HG03103 (cell line): ENCODE data around the gene HSPB2.

Experiments
- ATAC-seq: cut with Tn5 transposase; IDR thresholded peaks from one replicate; pipeline ENCODE4 v1.9.1; 2021; ENCODE audit warnings: low read depth; ENCODE audit not compliant: unreplicated experiment

Gene HSPB2

DNA sequence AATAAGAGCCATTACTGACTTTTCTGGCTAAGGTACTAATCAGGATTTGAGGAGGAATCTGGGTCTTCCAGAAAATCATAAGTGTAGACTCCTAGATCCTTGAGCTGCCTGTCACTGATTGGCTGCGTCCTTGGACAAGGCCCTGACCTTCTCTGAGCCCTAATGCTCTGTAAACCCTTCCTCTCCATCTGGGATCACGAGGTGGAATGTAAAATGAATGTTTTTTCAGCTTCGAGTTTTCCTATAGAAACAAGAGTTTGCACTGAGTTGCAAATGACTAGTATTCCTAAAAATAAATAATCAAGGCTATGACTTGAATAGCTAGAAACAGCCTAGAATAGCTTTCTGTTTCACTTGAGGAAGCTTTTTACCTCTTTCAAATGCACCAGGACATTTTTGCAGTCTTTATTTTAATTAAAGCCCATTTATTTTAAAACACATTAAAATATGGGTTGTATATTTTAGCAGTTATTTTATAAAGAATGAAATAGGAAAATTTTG lies 23.6 kb downstream of the HSPB2 start:
- no peak for ATAC-seq

DNA sequence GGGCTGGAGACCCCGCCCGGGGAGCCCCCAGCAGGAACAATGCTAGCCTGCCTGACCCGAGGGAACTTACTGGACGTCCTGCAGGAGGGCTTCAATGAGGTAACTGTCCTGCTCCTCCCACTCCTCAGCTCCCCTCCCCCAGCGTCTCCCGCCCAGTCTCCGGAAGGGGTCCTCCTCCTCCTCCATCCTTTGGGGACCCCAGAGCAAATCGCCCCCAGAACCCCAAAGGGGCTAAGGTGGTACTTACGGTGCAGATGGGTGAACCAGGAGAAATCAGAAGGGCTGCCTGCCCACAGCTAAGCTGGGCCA lies 24.9 kb downstream of the HSPB2 start:
- ATAC-seq = no peak

DNA sequence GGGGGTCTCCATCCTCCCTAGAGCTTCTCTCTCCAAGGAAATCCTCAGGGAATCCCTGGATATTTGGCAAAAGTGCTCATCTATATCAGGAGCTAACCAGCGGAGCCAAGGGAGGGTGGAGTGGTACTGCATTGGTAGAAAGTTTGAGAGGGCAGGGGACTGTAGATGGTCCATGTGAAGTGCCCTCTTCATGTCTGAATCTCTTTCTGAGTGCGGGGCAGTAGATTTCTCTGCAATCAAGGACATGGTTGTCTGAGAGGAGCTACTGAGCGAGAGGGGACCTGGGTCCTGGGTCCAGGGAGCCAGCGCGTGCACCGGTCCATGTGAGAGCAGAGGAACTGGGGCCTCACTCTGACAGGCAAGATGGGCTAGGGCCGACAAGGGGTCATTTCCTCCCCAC lies 25.3 kb downstream of the HSPB2 start:
- no peak for ATAC-seq

DNA sequence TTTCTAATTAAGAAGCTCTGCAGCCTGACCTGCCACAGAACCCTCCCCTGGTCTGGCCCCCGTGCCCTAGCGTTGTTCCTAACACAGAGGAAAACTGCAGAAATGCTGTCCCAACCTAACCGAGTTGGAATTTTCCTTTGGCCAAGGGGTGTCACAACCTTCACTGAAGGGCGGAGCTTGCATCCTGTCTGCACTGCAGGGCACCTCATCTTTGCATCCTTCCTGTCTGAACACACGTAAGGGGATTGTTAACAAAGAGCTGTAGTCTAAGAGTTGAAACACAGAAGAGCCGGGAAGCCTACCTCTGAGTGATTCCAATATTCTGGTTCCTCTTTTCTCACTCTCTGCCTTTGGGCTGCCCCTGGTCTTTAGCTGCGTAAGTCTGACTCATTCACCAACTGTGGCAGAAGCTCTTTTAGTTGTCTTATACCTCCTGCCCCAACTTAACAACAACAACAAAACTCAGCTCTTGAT lies 26.2 kb downstream of the HSPB2 start:
- peak; percentile 80 for ATAC-seq

DNA sequence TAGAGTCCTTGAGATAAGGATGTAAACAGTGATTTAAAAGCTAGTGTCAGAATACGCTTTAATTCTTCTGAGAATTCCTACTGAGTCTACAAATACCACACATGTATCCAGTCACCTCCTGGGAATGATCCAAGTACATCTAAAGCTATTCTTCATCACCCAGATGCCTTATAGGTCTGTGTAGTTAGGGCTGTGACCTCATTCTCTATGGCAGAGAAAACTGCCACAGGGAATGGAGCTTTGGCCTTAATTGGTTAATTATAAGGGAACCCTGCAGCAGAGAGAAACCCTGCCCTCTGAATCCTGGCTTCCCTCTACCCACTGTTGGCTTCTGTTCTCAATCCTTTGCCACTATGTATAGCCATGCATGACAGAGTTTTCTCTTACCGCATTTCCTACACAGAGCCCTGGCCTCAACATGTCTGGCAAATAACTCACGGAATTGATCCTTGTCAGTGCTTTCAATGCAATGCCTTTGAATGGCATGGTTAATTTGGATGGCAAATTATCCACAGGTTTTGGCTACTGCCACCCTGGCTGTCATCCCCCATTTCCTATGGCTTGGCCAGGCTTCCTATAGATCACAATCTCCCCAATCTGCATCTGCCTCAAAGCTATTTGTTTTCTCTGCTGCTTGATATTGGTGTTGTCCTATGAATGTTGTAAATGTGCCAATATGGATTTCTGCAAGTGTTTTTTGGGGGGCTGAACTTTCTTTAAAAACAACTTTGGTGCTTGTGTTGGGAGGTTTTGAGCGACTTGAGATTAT lies 27.5 kb downstream of the HSPB2 start:
- no peak for ATAC-seq

DNA sequence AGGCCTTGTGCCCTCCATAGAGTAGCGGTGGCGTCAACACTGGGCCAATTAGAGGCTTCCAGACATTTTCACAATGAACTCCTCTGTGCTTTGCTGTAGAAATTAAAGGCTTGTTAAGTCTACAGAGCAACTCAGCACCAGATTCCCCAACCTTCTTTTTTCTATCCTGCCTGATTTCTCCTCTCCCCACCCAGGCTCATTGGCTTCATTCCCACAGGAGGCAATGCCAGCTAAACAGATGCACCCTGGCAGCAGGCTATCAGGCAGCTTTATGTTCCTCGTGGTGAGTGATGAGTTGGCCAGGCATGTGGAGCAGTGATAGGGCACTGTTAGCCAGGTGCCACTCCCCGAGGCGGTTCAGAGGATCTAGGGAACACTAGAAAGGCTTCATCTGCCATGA lies 29.4 kb downstream of the HSPB2 start:
- ATAC-seq = no peak

DNA sequence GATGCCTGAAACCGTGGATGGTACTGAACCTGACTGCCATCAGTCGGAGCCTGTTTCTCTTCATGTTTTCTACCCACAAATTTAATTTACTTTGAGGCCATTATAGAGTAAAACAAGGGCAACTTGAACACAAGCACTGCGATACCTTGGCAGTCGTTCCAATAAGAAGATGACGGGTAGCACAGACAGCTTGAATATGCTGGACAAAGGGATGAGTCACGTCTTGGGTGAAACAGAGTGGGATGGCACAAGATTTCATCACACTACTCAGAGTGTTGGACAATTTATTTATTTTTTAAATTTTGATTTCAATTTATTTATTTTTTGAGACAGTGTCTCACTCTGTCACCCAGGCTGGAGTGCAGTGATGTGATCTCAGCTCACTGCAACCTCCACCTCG lies 30.3 kb downstream of the HSPB2 start:
- ATAC-seq = no peak

DNA sequence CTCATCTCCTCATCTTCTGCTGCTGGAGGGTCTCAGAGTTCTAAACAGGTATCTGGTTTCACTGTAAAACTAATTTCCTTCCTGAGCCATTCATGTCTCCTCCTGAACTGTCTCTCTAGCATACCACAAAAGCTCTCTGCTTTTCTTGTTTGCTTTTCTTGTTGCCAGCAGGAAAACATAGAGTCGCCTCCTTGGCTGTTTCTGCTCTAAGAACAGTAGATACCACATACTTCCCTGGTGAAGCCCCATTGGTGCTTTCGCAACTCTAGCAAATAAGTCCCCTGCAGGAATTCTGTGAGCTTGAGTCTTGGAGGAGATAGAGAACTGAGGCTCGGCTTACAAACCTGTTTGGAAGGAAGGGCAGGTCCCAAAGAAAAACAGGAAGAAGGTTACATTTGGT lies 31.6 kb downstream of the HSPB2 start:
- ATAC-seq = no peak

DNA sequence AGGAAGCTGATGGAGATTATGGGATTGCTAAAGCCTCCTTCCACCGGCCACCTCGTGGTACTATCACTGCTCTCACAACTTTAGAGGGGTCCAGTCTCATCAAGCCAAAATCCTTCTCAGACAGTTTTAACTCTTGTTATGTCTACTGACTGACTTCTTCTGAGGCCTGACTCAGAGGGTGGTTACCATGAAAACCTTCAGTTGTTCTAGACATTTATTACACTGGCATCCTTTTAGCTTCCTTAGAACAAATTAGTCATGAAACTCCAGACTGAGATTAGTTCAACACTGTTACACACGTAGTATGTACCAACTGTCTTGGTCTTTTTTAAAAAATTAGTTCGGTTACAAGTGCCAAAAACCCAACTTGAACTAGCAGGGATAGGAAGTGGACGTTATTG lies 32.1 kb downstream of the HSPB2 start:
- ATAC-seq = no peak

DNA sequence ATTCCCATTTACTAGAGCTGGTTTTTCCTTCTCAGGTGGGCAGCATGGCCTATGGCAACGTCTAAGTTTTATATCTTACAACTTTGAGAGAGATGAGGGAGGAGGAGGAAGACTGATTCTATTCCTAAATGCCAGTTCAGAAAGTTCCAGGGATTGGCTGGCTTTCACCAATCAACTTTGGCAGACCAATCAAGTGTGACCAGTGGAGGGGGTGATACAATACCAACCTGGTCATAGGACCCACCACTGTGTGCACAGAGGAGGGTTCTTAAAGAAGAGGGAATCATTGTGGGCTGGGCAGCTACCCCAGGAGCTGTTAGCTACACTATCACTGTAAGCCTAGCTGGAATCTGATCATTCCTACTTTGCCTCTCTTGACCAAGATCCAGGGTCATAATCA lies 32.7 kb downstream of the HSPB2 start:
- ATAC-seq = no peak

DNA sequence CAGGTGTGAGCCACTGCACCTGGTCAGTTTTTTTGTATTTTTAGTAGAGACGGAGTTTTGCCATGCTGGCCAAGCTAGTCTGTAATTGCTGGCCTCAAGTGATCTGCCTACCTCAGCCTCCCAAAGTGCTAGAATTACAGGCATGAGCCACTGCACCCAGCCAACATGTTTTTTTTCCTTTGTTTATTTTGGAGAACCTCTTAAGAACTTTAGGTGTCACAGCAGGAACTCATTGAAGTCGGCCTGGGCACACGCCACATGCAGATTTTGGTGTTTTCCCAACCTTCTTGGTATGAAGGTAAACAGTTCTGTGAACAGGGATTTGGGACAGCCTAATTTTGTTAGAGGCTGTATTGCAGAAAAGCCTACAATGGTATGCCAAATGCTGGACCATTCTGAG lies 34.0 kb downstream of the HSPB2 start:
- ATAC-seq = no peak

DNA sequence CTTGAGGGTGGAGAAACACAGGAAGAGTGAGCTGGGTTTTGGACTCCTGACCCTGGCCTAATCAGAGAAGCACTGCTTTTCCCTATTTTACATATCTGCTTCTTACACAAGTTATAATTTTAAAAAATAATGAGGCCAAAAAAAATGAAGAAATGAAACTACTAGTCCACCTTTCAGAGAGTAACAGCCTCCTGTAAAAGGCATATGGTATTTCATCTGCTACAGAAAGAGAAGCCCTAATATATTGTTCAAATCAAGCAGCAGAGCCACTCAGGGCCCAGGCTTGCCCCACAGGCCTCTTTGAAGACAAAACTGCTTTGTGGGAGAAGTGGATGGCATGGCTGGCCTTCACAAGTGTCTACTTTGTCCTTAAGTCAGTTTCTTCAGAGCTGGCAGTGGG lies 34.6 kb downstream of the HSPB2 start:
- peak; percentile 62 for ATAC-seq

DNA sequence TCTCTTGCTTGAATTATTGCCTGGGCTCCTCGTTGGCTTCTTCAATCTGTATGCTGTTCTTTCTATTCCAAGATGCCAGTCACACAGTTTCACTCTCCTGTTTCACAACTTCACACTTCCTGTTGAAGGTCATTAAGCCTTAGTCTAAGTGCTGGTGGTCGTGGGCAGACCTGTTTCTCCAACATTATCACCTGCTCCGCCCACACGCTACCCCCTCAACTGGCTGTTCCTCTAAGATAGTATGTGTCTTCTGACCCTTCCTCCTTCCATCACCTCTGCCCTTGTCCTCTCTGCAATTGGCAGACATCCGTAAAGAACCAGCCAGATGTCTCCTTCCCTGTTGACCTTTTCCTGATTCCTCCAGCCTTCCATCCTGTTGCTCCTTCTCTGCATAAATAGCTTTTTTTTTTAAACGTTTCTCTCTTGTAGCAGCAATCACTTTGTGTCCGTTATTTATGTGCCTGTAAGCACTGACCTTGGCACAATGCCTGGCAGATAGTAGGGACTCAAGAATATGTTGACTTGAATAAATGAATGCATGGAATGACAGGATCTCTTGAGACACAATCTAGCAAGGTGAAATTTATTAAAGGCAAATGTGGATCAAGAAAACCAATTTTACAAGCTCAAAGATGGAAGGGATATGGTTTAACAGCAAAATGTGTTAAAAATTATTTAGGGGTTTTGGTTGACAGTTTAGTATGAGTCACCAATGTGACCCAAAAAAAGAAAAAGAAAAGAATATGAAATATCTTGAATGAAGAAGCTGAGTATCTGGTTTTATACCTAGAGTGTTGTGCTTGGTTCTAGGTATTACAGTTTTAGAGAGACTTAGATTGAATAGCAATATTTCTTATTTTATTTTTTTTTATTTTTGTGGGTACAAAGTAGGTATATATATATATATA lies 37.2 kb downstream of the HSPB2 start:
- ATAC-seq = no peak

DNA sequence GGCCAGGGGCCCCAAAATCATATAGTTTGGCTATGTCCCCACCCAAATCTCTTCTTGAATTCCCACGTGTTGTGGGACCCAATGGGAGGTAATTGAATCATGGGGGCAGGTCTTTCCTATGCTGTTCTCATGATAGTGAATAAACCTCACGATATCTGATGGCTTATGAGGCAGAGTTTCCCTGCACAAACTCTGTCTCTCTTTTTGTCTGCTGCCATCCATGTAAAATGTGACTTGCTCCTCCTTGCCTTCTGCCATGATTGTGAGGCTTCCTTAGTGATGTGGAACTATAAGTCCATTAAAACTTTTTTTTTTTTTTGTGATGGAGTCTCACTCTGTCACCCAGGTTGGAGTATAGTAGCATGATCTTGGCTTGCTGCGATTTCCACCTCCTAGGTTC lies 39.0 kb downstream of the HSPB2 start:
- no peak for ATAC-seq

DNA sequence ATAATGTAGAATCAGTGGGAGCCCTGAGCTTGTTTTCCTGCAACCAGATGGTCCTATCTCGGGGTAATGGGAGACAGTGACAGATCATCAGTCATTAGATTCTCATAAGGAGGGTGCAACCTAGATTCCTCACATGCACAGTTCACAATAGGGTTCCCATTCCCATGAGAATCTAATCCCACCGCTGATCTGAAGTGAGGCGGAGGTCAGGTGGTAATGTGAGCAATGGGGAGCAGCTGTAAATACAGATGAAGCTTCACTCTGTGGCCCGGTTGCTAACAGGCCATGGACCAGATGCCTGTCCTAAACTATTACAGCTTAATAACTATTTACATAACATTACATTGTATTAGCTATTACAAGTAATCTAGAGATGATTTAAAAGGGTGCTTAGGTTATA lies 41.6 kb downstream of the HSPB2 start:
- ATAC-seq = no peak

DNA sequence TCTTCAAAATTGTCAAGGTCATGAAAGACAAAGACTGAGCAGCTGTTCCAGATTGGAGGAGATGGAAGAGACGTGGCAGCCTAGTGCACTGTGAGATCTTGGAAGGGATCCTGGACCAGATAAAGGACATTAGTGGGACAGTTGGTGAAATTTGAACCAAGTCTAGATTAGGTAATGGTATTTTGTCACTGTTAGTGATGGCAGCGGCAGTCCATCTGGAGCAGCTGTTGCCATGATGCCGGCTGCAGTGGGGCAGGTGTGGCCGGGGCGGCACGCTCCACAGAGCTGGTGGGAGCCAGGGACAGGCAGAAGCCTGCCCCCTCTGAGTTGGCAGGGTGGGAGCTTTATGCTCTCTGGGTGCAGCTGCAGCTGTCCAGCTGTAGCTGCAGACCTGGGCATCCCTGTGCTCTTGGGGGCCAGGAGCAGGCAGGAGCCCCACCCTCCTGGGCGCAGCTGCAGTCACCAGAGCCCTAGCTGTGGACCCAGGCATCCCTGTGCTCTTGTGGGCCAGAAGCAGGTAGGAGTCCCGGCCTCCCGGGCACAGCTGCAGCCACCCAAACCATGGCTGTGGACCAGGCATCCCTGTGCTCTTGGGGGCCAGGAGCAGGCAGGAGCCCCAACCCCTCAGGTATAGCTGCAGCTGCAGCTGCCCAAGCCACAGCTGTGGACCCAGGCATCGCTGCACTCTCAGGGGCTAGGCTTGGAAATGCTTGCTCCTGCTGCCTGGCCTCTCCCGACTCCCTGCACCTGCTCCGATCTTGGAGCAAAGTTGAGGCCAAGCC lies 45.3 kb downstream of the HSPB2 start:
- ATAC-seq = no peak

DNA sequence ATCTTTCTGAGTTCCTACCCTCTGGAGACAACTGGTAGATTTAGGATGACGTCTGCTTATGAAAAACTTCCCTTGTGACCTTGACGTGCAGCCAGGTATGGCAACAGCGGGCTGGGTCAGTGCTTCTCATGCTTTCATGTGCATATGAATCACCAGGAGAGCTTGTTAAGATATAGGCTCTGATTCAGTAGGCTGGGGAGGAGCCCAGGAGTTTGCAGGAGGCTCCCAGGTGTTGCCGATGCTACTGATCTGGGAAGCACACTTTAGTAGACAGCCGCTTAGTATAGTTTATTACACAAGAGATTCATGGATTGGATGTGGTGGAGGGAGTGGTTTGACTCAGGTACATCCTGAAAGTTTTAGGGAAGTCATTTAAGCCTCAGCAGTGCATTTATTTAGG lies 48.4 kb downstream of the HSPB2 start:
- ATAC-seq = no peak

DNA sequence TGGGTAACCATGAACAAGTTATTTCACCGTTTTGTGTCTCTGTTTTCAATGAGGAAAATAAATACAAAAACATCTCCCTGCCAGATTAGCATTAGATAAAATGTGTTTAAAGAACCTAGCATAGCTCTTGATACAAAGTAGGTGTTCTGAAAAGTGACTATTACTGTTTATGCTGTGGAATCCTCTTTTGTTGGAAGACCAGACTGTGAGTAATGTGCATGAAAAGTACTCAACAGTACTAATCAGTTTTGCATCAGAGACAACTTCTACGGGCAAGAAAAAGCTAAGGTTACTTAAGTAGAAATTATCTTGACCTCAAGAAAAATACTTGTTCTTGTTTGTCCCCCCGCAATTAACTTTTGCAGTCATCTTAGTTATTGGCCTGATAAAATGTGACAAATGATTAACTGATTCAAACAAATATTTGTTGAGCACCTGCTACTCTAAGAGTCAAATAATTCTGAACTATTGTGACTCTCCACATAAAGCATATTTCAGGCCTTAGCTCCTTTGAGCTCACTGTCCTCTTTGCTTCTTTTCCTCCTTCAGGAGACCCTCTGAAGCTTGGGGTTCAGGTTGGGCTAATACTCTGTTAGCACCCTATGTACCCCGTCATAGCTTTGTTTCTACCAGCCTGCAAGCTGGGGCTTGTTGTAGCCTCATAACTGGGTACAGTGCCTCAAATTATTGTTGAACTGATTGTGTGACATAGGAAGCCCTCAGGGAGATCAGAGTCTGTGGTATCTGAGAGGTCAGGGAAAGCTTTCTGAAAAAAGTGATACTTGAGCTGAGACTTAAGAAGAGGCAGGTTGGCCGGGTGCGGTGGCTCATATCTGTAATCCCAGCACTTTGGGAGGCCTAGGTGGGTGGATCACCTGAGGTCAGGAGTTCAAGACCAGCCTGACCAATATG lies 49.1 kb downstream of the HSPB2 start:
- no peak for ATAC-seq
